ENCODE results near the gene KATNB1. TPM values are rescaled to one million over a fixed set of nuclear protein-coding genes. Genes with fewer than 3 reads are reported as not detected.

The KATNB1 gene
- total and polyA plus RNA-seq, 4 experiments from 2014 or later: 23.6 to 26.1 (median 25.5) TPM

DNA sequence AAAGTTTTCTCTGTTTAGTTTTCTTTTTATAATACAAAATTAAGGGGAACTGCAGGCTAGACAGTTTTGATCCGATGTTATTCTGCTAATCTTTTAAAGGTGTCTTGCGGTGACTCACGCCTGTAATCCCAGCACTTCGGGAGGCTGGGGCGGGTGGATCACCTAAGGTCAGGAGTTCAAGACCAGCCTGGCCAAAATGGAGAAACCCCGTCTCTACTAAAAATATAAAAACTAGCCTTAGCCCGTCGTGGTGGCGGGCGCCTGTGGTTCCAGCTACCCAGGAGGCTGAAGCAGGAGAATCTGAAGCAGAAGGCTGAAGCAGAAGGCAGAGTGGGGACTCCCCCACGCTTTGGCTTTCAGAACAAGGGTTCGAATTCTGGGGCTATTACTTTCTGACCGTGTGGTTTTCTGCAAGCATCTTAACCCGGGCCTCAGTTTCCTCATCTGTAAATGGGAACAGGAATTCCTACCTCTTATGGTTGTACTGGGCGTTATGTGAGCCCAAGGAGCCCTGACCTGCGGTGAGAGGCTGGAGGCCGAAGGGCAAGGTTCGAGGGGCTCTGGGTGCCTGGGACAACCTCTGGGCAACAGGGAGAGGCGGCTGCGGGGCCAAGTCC, 1.2 kb upstream of the KATNB1 start:
- intact Hi-C loops (cut with micrococcal nuclease): loop anchor here (2.0 kb wide), 1 partner anchor 1284 kb away; the partner anchor contains the start of genes NUDT21 and OGFOD1
- peak in 2 of 5 donors; percentile 2 to 3 for DNase-seq
- Mint-ChIP-seq H3K27me3 (no peaks in the 10 kb centered on the region), H3K4me1 (peaks cover 14 to 37% (median 29%) of the 10 kb centered on the region in 4 donors), H3K9me3 (peaks cover 0 to 10% (median 5%) of the 10 kb centered on the region in 8 donors), H3K4me3 (peak overlapping the region; percentile 96 to 100 (median 98)), H3K27ac (peak overlapping the region in 6 of 7 donors; percentile 94 to 99 (median 96)), H3K36me3 (peaks cover 6 to 10% of the 10 kb centered on the region in 2 donors)
- Histone ChIP-seq H3K4me1 (ENCODE audit: insufficient read depth, low read length) (peaks cover 17% of the 10 kb centered on the region), H3K27ac (ENCODE audit: low read depth, low read length) (peak overlapping the region; percentile 76), H3K4me3 (ENCODE audit: low read length in 2 of 2) (peak overlapping the region; percentile 91 to 94), H3K36me3 (ENCODE audit: insufficient read depth, low read length) (no peaks in the 10 kb centered on the region), H3K9me3 (ENCODE audit: control insufficient read depth in 1 of 2, low read length in 2 of 2) (no peaks in the 10 kb centered on the region), H3K27me3 (ENCODE audit: insufficient read depth, low read length) (no peaks in the 10 kb centered on the region)
- CTCF ChIA-PET (ENCODE audit: partially characterized antibody): interaction anchor here (2.3 to 3.0 kb wide), 2 partner anchors 21 to 158 kb away, joined by 8 to 16 read pairs; no protein-coding TSS in a partner anchor
- POLR2A ChIA-PET (ENCODE audit: partially characterized antibody): interaction anchor here (0.8 to 2.7 kb wide), 16 partner anchors 13 to 395 kb away, joined by 3 to 22 read pairs (median 4); partner anchors contain the start of genes CCDC102A, CFAP20, CIAPIN1 and COQ9

DNA sequence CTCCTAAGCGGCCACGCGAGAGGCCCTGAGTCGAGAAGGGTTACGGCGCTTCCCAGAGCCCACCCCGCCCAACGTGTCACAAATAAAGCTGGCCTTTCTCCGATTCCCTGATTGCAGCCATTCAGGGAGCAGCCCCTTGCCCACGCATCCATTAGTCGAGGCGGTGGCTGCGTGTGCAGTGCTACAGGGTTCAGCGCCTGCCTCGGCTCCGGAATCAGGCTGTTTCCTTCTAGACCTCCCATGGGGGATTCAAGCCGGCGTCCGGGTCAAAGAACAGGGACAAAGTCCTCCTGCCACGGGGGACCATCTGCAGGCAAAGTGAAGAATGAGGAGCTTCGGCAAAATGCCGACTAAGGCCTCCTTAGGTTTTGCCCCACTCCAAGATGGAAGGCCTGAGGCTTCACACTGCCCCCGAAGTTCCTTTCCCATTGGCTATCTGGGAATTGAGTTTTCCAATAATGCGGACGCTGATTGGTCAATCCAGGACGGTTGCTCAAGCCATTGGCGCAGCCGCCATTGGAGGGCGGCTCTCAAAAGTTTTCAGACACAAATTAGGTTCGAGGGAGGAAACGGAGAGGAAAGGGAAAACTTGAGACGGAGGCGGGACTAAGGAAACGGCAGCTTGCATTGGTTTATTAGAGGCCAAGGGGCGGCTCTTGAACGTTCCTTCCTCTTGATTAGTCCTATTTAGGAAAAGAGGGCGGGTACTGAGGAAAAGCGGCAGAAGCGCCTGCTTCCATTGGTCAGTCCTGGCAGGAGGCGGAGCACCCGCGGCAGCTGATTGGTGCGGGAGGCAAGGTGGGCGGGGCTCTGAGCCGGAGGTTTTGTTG, 430 bp upstream of the KATNB1 start:
- peaks cover 14 to 37% (median 29%) of the 10 kb centered on the region in 4 donors for H3K4me1 Mint-ChIP-seq
- peaks cover 0 to 10% (median 5%) of the 10 kb centered on the region in 8 donors for H3K9me3 Mint-ChIP-seq
- no peaks in the 10 kb centered on the region for H3K27me3 Mint-ChIP-seq
- Histone ChIP-seq H3K27me3 (ENCODE audit: insufficient read depth, low read length) (no peaks in the 10 kb centered on the region), H3K4me1 (ENCODE audit: insufficient read depth, low read length) (peaks cover 17% of the 10 kb centered on the region), H3K27ac (ENCODE audit: low read depth, low read length) (peak overlapping the region; percentile 76), H3K9me3 (ENCODE audit: control insufficient read depth in 1 of 2, low read length in 2 of 2) (no peaks in the 10 kb centered on the region), H3K4me3 (ENCODE audit: low read length in 2 of 2) (peak overlapping the region; percentile 91 to 95), H3K36me3 (ENCODE audit: insufficient read depth, low read length) (no peaks in the 10 kb centered on the region)
- peaks cover 6 to 10% of the 10 kb centered on the region in 2 donors for H3K36me3 Mint-ChIP-seq
- intact Hi-C loops (cut with micrococcal nuclease): loop anchor here (1.0 to 5.0 kb wide), 13 partner anchors 143 to 1543 kb away; partner anchors contain the start of genes CCDC102A, CFAP20, CIAPIN1 and CNOT1
- ChIA-PET CTCF (ENCODE audit: partially characterized antibody) (interaction anchor here (1.5 to 3.0 kb wide), 3 partner anchors 20 to 159 kb away, joined by 5 to 16 read pairs (median 8); no protein-coding TSS in a partner anchor), POLR2A (ENCODE audit: partially characterized antibody) (interaction anchor here (0.5 to 2.7 kb wide), 26 partner anchors 11 to 549 kb away, joined by 3 to 22 read pairs (median 4); partner anchors contain the start of genes CCDC102A, CFAP20, CIAPIN1 and COQ9)
- peak; percentile 97 to 99 (median 99) for DNase-seq
- peak overlapping the region; percentile 96 to 100 (median 98) for H3K4me3 Mint-ChIP-seq
- peak overlapping the region; percentile 94 to 99 (median 96) for H3K27ac Mint-ChIP-seq

- CTCF ChIA-PET (ENCODE audit: partially characterized antibody): interaction anchor here (0.8 to 3.0 kb wide), 7 partner anchors 11 to 160 kb away, joined by 3 to 16 read pairs (median 5); no protein-coding TSS in a partner anchor
- DNase-seq: peak; percentile 43 to 77 (median 47)
- Histone ChIP-seq H3K4me3 (ENCODE audit: low read length in 2 of 2) (peak overlapping the region; percentile 70 to 95), H3K27me3 (ENCODE audit: insufficient read depth, low read length) (no peaks in the 10 kb centered on the region), H3K36me3 (ENCODE audit: insufficient read depth, low read length) (no peaks in the 10 kb centered on the region), H3K4me1 (ENCODE audit: insufficient read depth, low read length) (peaks cover 17% of the 10 kb centered on the region), H3K27ac (ENCODE audit: low read depth, low read length) (peak overlapping the region; percentile 73), H3K9me3 (ENCODE audit: control insufficient read depth in 1 of 2, low read length in 2 of 2) (no peaks in the 10 kb centered on the region)
- intact Hi-C loops (cut with micrococcal nuclease): loop anchor here (1.0 to 5.0 kb wide), 6 partner anchors 87 to 1544 kb away; partner anchors contain the start of genes CSNK2A2 and GNAO1
- Mint-ChIP-seq H3K4me1 (peaks cover 14 to 37% (median 30%) of the 10 kb centered on the region in 4 donors), H3K9me3 (peaks cover 0 to 10% (median 4%) of the 10 kb centered on the region in 8 donors), H3K27ac (peak overlapping the region; percentile 94 to 99 (median 96)), H3K36me3 (peaks cover 9 to 14% of the 10 kb centered on the region in 2 donors), H3K27me3 (no peaks in the 10 kb centered on the region), H3K4me3 (peak overlapping the region; percentile 96 to 100 (median 98))
- POLR2A ChIA-PET (ENCODE audit: partially characterized antibody): interaction anchor here (0.7 to 2.7 kb wide), 15 partner anchors 20 to 393 kb away, joined by 3 to 22 read pairs (median 4); partner anchors contain the start of genes CCDC102A, CFAP20, CIAPIN1 and COQ9
These were observed 1.1 kb downstream of the KATNB1 start for GRCh38 chr16:57736419-57737351.

DNA sequence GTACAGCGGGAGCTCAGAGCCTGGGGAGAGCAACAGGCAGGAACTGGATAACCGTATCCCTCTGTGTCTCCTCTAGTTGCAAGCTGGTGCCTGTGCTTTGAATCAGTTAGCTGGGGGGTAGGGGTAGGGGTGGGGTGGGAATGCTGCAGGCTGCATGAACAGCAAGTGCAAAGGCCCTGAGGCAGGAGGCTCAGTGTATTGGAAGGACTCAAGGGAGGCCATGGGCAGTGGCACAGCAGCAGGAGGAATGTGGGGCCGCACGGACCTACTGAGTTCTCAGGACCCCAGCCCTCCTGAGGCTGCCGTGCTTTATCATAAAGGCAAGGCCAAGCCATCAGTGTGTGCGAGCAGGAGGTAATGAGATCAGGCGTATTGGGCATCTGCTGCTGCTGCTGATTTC, 3.3 kb downstream of the KATNB1 start:
- H3K36me3 ChIP-seq (ENCODE audit: insufficient read depth, low read length): no peaks in the 10 kb centered on the region
- no peak overlapping the region for H3K27ac ChIP-seq (ENCODE audit: low read depth, low read length)
- H3K27me3 Mint-ChIP-seq: no peaks in the 10 kb centered on the region
- DNase-seq: no peak
- POLR2A ChIA-PET (ENCODE audit: partially characterized antibody): no interaction called here
- no peak overlapping the region for H3K4me3 Mint-ChIP-seq
- no peaks in the 10 kb centered on the region for H3K9me3 ChIP-seq (ENCODE audit: control insufficient read depth in 1 of 2, low read length in 2 of 2)
- no peaks in the 10 kb centered on the region for H3K9me3 Mint-ChIP-seq
- peak overlapping the region in 1 of 7 donors; percentile 56 for H3K27ac Mint-ChIP-seq
- intact Hi-C loops (cut with micrococcal nuclease): loop anchor here (5.0 kb wide), 5 partner anchors 147 to 1547 kb away; partner anchors contain the start of genes CSNK2A2 and GNAO1
- no peak overlapping the region for H3K4me3 ChIP-seq (ENCODE audit: low read length in 2 of 2)
- peaks cover 11 to 21% of the 10 kb centered on the region in 2 donors for H3K36me3 Mint-ChIP-seq
- peaks cover 14 to 37% (median 27%) of the 10 kb centered on the region in 4 donors for H3K4me1 Mint-ChIP-seq
- H3K4me1 ChIP-seq (ENCODE audit: insufficient read depth, low read length): peaks cover 17% of the 10 kb centered on the region
- H3K27me3 ChIP-seq (ENCODE audit: insufficient read depth, low read length): no peaks in the 10 kb centered on the region
- CTCF ChIA-PET (ENCODE audit: partially characterized antibody): interaction anchor here (1.6 kb wide), 1 partner anchor 162 kb away, joined by 3 read pairs; no protein-coding TSS in a partner anchor

GRCh38 chr16:57739756-57740422, 4.3 kb downstream of the KATNB1 start:
- Mint-ChIP-seq H3K4me1 (peaks cover 12 to 30% (median 24%) of the 10 kb centered on the region in 4 donors), H3K36me3 (peaks cover 17 to 25% of the 10 kb centered on the region in 2 donors), H3K27me3 (no peaks in the 10 kb centered on the region), H3K27ac (no peak overlapping the region), H3K4me3 (no peak overlapping the region), H3K9me3 (no peaks in the 10 kb centered on the region)
- Histone ChIP-seq H3K27ac (ENCODE audit: low read depth, low read length) (no peak overlapping the region), H3K36me3 (ENCODE audit: insufficient read depth, low read length) (no peaks in the 10 kb centered on the region), H3K9me3 (ENCODE audit: control insufficient read depth in 1 of 2, low read length in 2 of 2) (no peaks in the 10 kb centered on the region), H3K27me3 (ENCODE audit: insufficient read depth, low read length) (no peaks in the 10 kb centered on the region), H3K4me3 (ENCODE audit: low read length in 2 of 2) (no peak overlapping the region), H3K4me1 (ENCODE audit: insufficient read depth, low read length) (peaks cover 12% of the 10 kb centered on the region)
- ChIA-PET CTCF (ENCODE audit: partially characterized antibody) (no interaction called here), POLR2A (ENCODE audit: partially characterized antibody) (no interaction called here)
- DNase-seq: no peak
- intact Hi-C loops (cut with micrococcal nuclease): loop anchor here (5.0 kb wide), 5 partner anchors 148 to 1548 kb away; partner anchors contain the start of genes CSNK2A2 and GNAO1
